GM18507 (cell line): Measurements from ENCODE around the gene HIF3A.
"Not testable (repeated sequence)": the region's sequence is repeated elsewhere in the genome, so short reads cannot be mapped to it uniquely, and the experiment has no call there.

Experiments
- DNase-seq: peaks from one replicate; pipeline ENCODE4 v3.0.0; 2011; ENCODE audit warnings: low read depth; ENCODE audit not compliant: insufficient read length; ENCODE audit errors: extremely low spot score
- FAIRE-seq: peaks from 2 replicates; lab custom pipeline; 2011; peaks lifted over from hg19 to GRCh38; lab: Jason Lieb, UNC

HIF3A gene

DNA sequence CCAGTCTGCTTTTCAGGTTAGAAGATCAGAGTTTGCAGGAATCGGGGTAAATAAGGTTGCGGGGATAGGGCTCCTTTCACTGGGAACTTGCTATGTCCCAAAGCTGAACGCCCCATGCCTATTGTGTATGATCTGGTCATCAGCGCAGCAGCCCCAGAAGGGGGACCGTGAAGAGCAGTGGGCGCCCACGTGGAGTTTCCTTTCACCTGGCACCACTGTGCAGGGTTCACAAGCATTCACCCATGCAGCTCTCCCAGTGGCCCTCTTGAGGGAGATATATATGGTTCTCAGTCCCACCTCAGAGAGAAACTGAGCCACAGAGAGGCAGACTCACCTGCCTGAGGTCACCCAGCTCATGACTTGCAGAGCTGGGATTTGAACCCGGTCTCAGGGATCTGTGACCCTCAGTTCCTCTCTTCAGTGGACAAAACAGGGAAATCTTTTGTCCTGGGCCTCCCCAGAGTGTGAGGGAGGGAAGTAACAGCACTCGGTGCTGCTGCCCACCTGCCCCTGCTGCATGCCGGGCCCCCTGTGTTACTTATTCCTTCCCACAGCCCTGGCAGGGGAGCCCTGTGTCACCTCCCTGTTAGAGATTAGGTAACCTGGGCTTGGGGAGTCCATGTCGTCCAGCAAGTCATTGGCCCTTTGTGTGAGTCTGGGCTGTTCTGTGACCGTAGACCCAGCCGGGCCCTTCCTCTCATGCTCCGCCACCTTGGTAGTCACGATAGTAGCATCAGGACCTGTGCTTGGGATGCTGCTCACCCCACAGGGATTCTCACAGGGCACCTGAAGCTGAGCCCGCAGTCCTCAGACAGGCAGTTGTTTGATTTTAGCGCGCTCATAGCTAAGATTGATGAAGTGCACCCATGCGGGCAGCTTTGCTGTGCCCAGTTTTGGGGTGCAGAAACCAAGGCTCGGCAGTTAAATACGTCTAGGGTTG lies 78.0 kb downstream of the HIF3A start:
- DNase-seq, result no peak
- FAIRE-seq, result no peak

DNA sequence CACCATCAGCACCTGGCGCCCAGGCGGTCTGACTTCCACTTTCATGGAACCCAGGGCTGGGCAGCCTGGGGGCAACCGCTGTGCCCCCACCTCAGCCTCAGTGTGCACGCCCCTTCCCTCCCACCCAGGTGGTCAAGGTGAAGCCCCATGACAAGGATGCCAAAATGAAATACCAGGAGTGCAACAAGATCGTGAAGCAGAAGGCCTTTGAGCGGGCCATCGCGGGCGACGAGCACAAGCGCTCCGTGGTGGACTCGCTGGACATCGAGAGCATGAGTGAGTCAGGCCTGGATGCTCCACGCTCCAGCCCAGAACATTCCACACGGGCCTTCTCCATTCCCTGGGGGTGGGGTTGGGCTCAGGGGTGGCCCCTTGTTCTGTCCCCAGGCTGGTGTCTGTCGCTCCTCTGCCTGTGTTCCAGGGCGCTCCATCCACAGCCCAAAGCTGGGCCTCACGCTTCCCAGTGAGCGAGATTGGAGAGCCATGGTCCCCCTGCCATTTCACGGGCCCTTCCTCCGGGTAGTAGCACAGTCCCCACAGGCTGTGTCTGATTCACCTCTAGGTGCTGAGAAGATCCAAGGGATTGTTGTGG lies 78.7 kb downstream of the HIF3A start:
- not testable (repeated sequence) for FAIRE-seq

DNA sequence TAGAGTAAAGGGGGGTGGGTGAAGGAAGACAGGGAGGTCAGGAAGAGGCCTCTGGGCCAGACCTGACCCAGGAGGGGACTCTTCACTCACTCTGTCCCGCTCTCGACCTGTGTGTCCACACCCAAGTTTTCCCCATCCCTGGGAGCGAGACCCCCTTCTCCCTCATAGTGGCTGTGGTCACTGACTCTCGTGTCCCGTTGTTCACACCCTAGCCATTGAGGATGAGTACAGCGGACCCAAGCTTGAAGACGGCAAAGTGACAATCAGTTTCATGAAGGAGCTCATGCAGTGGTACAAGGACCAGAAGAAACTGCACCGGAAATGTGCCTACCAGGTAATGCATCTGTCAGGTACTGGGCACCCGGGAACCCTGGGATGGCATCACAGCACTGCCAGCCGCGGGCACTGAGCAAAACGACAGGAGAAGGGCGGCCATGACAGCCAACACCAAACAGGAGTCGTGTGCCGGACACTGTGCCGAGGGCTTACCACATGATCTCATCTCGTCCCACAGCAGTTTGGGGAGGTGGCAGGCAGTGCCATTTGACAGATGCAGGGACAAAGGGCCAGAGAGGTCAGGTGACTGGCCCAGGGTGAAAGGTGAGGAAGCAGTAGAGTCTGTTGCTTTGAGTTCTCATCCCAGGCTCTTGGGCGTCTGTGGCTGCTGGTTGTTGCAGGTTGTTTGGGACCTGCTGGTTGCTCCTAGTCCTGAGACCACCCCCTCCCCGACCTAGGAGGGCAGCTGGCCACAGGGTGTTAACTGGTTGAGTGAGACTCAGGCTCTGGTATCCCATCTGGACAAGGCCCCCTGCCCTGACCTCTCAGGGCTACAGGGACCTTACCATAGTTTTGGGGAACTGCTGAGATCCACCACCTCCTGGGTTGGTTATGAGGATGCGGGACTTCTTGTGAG lies 79.7 kb downstream of the HIF3A start:
- FAIRE-seq (no peak), DNase-seq (no peak)

More for the DNA sequence above, 78.7 kb downstream of the HIF3A start:
- not testable (repeated sequence) for DNase-seq

DNA sequence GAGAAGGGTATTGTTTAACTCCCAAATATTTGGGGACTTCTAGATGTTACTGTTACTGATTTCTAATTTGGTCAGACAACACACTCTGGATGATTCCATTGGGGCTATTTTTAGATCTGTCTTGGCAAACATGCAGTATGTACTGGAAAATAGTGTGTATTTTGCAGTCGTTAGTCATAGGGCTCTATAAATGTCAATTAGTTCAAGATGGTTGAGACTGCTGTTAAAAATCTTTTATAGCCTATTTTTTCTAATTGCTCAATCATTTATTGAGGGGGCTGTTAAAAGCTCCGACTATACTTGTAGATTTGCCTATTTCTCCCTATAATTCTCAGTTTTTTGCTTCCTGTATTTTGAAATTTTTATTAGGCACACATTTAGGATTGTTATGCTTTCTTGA lies 81.4 kb downstream of the HIF3A start:
- DNase-seq (no peak), FAIRE-seq (no peak)

DNA sequence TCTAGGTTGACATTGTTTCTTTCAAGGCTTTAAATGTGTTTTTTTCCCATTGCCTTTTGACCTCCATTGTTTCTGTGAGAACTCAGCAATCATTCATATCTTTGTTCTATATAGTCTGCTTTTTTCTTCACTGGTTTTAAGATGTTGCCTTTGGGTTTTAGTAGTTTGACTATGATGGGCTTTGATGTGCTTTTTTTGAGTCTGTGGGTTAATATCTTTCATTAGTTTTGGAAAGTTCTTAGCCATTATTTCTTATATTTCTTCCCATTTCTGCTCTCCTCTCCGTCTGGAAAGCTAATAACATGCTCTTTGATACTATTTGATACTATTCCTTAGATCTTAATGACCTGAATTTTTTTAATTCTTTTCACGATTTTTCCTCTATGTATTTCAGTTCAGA lies 83.8 kb downstream of the HIF3A start:
- no peak for DNase-seq
- no peak for FAIRE-seq

DNA sequence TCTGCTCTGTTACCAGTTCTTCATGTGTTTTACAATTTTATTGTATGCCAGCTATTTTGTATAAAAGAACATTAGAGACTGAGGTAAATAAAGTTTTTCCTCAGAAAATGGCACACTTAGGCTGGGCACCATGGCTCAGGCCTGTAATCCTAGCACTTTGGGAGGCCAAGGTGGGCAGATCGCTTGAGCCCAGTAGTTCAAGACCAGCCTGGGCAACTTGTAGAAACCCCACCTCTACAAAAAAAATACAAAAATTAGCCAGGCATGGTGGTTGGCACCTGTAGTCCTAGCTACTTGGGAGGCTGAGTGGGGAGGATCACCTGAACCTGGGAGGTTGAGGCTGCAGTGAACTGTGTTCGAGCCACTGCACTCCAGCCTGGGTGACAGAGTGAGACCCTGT lies 84.5 kb downstream of the HIF3A start:
- no peak for FAIRE-seq
- DNase-seq, result no peak

DNA sequence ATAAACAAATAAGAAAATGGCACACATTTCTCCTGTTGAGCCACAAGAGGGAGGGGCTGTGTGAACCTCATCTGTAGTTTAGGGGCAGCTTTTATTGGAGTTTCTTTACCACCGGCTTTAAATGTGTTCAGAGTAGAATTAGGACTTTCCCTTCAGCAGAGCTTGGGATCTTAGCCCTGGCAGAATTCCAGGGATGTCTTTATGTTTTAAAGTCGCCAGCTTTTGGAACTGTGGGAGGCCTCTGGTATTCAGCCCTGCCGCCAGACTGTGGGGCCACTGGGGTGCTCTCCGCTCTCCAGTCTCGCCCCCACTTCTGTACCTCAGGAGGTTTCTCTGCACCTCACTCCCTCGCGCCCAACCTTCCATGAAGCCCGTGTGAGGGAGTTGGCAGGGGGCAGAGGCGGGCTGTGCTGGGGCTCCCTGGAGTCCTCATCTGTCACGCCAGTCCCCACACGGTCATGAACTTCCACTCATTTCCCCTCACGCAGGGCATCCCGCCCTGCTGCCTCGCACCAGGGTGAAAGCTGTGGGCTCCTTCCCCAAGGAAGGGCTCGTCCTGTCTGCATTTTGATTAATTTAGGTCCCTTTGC lies 85.0 kb downstream of the HIF3A start:
- no peak for FAIRE-seq
- DNase-seq, result no peak

DNA sequence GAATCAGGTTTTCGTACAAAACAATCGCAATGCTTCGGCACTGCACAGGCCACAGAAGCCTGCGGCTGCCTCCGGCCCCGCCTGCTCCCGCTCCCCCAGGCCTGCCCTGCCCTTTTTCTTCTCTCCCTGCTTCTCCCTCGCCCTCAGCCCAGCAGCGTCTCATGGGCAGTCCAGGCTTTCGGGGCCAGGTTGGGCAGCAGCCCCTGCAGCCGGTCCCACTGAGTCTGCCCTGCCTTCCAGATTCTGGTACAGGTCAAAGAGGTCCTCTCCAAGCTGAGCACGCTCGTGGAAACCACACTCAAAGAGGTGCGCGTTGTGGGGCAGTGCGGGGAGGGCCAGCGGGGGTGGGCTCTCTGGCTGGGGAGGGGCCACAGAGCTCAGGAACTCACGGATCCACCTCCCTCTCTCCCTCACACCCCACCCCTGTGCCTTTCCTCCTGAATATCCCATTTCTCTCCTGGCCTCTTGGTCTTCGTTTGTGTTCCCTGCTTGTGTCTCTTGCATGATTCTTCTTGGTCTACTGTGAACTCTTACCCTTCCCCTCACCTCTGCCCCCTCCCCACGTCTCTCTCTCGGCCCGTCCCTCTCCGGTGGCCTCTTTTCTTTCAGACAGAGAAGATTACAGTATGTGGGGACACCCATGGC lies 86.5 kb downstream of the HIF3A start:
- no peak for DNase-seq
- FAIRE-seq, result no peak

DNA sequence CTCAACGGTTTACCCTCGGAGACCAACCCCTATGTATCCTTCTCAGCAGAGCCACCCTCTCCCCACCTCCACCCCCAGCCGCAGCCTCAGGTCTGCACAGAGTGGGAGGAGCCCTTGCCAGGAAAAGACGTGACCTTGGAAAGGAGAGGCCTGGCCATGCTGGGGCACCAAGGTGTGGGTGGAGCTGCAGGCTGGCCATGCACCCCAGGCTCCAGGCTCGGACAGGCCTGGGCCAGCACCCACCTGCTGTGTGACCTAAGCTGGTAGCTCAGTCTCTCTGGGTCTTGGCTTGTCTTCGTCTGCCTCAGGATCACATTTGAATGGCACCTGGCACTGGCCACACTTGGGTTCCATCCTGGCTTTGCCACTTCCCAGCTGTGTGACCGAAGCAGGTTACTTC lies 87.0 kb downstream of the HIF3A start:
- FAIRE-seq, result no peak
- DNase-seq, result no peak

DNA sequence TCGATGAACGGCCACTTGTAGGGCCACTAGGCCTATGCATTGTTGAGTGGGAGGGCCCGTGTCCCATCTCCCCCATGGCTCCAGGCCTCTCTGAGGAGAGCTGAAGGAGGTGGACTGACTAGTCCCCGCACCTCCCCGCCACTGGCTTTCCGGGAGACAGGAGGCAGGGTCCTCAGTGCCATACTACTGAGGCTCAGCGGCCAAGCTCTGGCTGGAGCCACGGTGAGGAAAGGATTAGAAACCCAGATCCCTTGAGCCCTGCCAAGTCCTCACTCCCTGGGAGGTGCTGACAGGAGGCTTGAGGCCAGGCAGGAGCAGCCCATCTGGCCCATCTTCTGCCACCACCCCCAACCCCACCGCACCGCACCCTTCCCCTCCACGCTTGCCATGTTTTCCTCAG lies 87.6 kb downstream of the HIF3A start:
- DNase-seq, result no peak
- FAIRE-seq, result no peak

DNA sequence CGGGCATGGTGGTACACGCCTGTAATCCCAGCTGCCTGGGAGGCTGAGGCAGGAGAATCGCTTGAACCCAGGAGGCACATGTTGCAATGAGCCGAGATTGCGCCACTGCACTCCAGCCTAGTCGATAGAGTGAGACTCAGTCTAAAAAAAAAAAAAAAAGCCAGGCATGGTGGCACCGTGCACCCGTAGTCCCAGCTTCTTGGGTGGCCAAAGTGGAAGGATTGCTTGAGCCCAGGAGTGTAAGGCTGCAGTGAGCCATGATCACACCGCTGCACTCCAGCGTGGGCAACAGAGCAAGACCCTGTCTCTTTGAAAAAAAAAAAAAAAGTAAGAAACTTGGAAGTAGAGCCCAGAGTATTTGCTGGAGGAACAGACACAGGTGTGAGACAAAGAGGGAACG lies 88.8 kb downstream of the HIF3A start:
- no peak for DNase-seq
- FAIRE-seq, result no peak

DNA sequence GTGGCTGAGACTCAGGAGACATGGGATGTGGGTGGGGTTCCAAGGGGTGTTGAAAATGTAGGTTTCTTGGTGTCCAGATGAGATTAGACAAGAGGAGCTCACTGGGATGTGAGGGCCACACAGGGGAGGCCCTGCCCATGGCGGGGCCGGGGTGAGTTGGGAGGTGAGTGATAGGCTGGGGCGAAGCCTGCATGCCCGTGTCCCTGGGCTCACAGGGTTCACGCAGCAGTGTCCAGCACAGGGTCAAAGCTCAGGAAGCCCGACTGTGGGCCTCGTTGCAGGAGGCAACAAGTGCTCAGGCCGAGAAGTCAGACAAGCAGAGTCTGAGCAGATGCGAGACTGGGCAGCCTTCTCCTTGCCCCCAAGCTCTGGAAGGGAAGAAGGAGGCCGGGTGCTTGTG lies 89.3 kb downstream of the HIF3A start:
- DNase-seq, result no peak
- FAIRE-seq, result no peak

DNA sequence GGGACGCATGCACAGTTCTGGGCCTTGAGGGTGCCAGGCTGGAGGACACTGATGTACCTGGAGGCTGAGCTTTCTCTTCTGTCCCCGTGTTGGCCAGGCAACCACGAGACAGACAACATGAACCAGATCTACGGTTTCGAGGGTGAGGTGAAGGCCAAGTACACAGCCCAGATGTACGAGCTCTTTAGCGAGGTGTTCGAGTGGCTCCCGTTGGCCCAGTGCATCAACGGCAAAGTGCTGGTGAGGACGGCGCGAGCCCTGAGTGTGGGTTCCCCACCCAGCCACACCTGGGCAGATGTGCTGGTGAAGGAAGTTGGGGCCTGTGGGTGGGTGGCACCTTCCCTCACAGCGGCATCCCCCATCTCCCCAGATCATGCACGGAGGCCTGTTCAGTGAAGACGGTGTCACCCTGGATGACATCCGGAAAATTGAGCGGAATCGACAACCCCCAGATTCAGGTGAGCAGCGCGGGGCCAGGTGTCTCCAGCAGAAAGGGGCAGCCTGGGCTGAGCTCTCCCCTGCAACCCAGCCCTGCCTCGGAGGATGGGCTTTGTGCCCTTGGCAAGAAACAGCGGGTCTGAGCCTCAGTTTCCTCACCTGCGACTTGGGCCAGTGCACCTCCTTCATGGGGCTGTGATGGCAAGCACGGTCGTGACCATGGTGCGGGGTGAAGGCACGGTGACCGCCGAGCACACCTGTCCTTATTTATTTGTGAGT lies 90.3 kb downstream of the HIF3A start:
- no peak for FAIRE-seq
- DNase-seq, result no peak

DNA sequence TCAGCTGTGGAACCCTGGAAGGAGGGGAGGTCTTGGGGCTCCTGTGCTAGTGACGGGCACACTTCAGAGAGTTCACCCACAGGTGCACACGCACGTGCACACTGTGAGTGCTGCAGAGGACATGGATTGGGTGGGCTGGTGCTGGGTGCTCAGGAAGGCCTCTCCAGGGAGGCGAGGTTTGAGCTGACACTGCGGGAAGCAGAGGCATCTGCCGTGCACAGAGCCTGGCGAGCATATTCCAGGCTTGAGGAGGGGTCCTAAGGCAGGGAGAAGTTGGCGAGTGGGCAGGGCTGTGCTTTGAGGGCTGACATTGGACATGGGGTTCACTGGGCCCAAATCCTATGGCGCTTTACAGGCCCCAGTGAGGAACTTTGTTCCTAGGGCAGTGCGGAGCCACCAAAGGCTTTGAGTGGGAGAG lies 90.9 kb downstream of the HIF3A start:
- FAIRE-seq (no peak), DNase-seq (no peak)

DNA sequence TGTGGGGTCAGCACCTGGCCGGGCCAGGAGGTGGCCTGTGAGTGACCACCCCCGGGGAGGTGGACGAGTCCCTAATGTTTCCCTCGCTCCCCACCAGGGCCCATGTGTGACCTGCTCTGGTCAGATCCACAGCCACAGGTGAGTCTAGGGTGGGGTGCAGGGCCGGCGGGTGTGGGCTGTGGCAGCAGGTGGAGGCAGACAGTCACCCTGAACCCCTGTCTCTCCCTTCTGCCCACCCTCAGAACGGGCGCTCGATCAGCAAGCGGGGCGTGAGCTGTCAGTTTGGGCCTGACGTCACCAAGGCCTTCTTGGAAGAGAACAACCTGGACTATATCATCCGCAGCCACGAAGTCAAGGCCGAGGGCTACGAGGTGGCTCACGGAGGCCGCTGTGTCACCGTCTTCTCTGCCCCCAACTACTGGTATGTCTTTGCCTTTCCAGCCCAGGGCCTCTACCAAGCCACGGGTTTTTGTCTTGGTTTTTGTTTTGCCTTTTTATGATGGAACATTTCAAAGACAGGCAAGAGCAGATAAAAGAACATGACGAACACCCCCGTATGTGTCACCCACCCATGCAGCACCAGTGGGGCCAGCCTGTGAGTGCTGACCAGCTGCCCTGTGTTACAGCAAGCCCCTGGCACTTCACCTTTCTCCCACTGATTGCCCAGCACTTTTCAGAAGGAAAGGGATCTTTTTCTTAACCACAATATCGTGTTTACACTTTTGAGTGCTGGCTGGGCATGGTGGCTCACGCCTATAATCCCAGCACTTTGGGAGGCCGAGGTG lies 91.7 kb downstream of the HIF3A start:
- FAIRE-seq (no peak), DNase-seq (no peak)

DNA sequence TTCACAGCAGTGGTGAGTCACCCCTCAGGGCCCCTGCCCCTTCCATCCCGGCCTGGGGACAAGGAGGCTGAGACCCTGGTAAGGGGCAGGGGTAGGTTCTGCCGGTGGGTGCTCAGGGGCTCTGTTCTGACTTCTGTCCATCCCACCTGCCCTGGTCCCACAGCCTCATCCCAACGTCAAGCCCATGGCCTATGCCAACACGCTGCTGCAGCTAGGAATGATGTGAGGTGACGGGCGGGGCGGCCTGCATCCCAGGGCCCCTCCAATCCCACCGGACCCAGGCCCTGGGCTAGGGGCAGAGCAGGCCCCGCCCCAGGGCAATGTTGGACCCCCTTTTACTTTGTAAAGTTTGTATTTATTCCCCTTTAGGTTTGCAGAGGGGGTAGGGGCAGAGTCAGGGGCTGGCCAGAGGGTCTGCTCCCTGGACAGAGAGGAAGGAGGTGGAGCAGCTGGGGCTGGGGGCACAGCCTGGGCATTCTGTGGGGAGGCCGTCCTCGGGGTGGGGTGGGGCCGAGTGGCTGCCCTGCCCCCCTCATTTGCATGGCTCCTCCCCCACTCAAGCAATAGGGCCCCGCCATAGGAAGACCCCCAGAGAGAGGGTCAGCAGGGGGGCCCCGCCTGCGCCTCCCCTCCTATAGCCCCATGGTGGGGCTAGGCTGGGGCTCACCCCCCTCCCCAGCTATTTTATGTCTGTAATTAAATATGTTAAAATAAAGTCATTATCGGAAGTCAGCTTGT lies 93.4 kb downstream of the HIF3A start:
- no peak for FAIRE-seq

DNA sequence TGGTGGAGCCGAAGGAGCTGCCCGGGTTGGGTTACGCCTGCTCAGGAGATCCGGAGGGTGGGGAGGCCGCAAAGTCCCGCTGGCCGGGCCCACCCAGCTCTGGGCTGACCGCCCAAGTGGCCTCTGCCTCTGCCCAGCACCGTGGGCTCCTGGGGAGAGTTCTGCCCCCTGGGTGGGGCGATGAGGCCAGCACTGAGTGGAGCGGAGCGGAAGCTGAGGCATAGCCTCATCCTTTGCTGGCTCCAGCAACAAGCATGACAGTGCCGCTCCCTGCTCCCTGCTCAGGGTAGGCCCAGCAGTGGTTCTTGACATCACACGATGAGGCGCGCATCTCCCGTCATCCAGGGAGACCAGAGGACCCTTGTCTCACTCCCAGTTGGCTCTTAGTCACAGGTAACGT lies 94.0 kb downstream of the HIF3A start:
- FAIRE-seq, result no peak

More for the DNA sequence above, 93.4 kb downstream of the HIF3A start:
- DNase-seq, result no peak

More for the DNA sequence above, 94.0 kb downstream of the HIF3A start:
- no peak for DNase-seq
